Ectodermal cell (in vitro differentiated cells): Measurements from ENCODE around the gene NELFA.
"Not testable (repeated sequence)": the region's sequence is repeated elsewhere in the genome, so short reads cannot be mapped to it uniquely, and the experiment has no call there.

Experiments
- H3K27ac ChIP-seq: 2 replicates; pipeline ENCODE4 v1.7.0; 2013; ENCODE audit warnings: mild to moderate bottlenecking, low read depth, low read length; ENCODE audit not compliant: insufficient read depth, poor library complexity, severe bottlenecking
- H3K27me3 ChIP-seq: 2 replicates; pipeline ENCODE4 v1.7.0; 2013; ENCODE audit warnings: mild to moderate bottlenecking, low read length; ENCODE audit not compliant: insufficient read depth, control insufficient read depth, poor library complexity, severe bottlenecking
- H3K36me3 ChIP-seq: one replicate; pipeline ENCODE4 v1.7.0; 2013; ENCODE audit warnings: low read length; ENCODE audit not compliant: control insufficient read depth, insufficient read depth
- H3K4me1 ChIP-seq: one replicate; pipeline ENCODE4 v1.7.0; 2013; ENCODE audit warnings: low read length; ENCODE audit not compliant: control insufficient read depth, insufficient read depth
- H3K4me3 ChIP-seq: 2 replicates; pipeline ENCODE4 v1.7.0; 2013; ENCODE audit warnings: low read depth, low read length, control low read depth; ENCODE audit not compliant: insufficient read depth
- H3K9me3 ChIP-seq: 2 replicates; pipeline ENCODE4 v1.7.0; 2013; ENCODE audit warnings: mild to moderate bottlenecking, low read length, moderate library complexity; ENCODE audit not compliant: control insufficient read depth
- WGBS, 2 experiments: methylation state at CpG; one replicate each; pipeline ENCODE4 v1.1.7; 2013; ENCODE audit warnings: missing lambda C conversion rate in 2 of 2; 5-methylcytosine and 5-hydroxymethylcytosine counted together

NELFA gene

GRCh38 chr4:1994938-1995337 is 13.8 kb downstream of the NELFA start:
- WGBS, 2 experiments = 93 to 100% methylated on average over 1 of the region's 1 CpG
- Histone ChIP-seq H3K4me1 (no peaks in the 10 kb centered on the region), H3K9me3 (no peaks in the 10 kb centered on the region), H3K27ac (no peak overlapping the region), H3K27me3 (no peaks in the 10 kb centered on the region), H3K4me3 (no peak overlapping the region), H3K36me3 (peaks cover 3% of the 10 kb centered on the region)

- not testable (repeated sequence) for H3K4me3 ChIP-seq, H3K27ac ChIP-seq, H3K9me3 ChIP-seq, H3K36me3 ChIP-seq, H3K4me1 ChIP-seq, H3K27me3 ChIP-seq
- 93 to 96% methylated on average over 20 of the region's 20 CpGs for WGBS, 2 experiments
These were observed 14.9 kb downstream of the NELFA start for GRCh38 chr4:1993718-1994516.

GRCh38 chr4:1993169-1993516 is 15.6 kb downstream of the NELFA start:
- no peaks in the 10 kb centered on the region for H3K9me3 ChIP-seq
- H3K4me1 ChIP-seq = no peaks in the 10 kb centered on the region
- peaks cover 11% of the 10 kb centered on the region for H3K36me3 ChIP-seq
- H3K27ac ChIP-seq = no peak overlapping the region
- WGBS, 2 experiments = 91 to 93% methylated on average over 19 of the region's 19 CpGs
- H3K27me3 ChIP-seq = no peaks in the 10 kb centered on the region
- no peak overlapping the region for H3K4me3 ChIP-seq

- Histone ChIP-seq H3K4me3 (no peak overlapping the region), H3K9me3 (no peaks in the 10 kb centered on the region), H3K27me3 (no peaks in the 10 kb centered on the region), H3K27ac (no peak overlapping the region), H3K36me3 (peaks cover 13% of the 10 kb centered on the region), H3K4me1 (no peaks in the 10 kb centered on the region)
- WGBS, 2 experiments = 87 to 89% methylated on average over 45 of the region's 45 CpGs
These were observed 16.2 kb downstream of the NELFA start for GRCh38 chr4:1992468-1993168.

- H3K9me3 ChIP-seq = no peaks in the 10 kb centered on the region
- no peak overlapping the region for H3K4me3 ChIP-seq
- 96% methylated on average over 37 of the region's 37 CpGs for WGBS, 2 experiments
- H3K4me1 ChIP-seq = no peaks in the 10 kb centered on the region
- H3K27ac ChIP-seq = no peak overlapping the region
- H3K36me3 ChIP-seq = peaks cover 21% of the 10 kb centered on the region
- no peaks in the 10 kb centered on the region for H3K27me3 ChIP-seq
These were observed 17.0 kb downstream of the NELFA start for GRCh38 chr4:1991596-1992434.

GRCh38 chr4:1991087-1991486 is 17.7 kb downstream of the NELFA start:
- Histone ChIP-seq H3K27me3 (no peaks in the 10 kb centered on the region), H3K36me3 (peaks cover 25% of the 10 kb centered on the region), H3K9me3 (no peaks in the 10 kb centered on the region), H3K27ac (no peak overlapping the region), H3K4me1 (no peaks in the 10 kb centered on the region), H3K4me3 (no peak overlapping the region)
- 97 to 99% methylated on average over 11 of the region's 11 CpGs for WGBS, 2 experiments

GRCh38 chr4:1990676-1991075 is 18.1 kb downstream of the NELFA start:
- Histone ChIP-seq H3K36me3 (peaks cover 25% of the 10 kb centered on the region), H3K9me3 (no peaks in the 10 kb centered on the region), H3K4me3 (no peak overlapping the region), H3K27me3 (no peaks in the 10 kb centered on the region), H3K4me1 (no peaks in the 10 kb centered on the region), H3K27ac (no peak overlapping the region)
- WGBS, 2 experiments = 95% methylated on average over 5 of the region's 5 CpGs

- Histone ChIP-seq H3K4me1 (no peaks in the 10 kb centered on the region), H3K9me3 (no peaks in the 10 kb centered on the region)
These were observed 18.5 kb downstream of the NELFA start for GRCh38 chr4:1990348-1990645.

GRCh38 chr4:1989533-1990347 is 19.0 kb downstream of the NELFA start:
- peaks cover 25% of the 10 kb centered on the region for H3K36me3 ChIP-seq
- H3K27ac ChIP-seq = no peak overlapping the region
- H3K4me3 ChIP-seq = no peak overlapping the region
- H3K9me3 ChIP-seq = no peaks in the 10 kb centered on the region
- WGBS, 2 experiments = 95 to 96% methylated on average over 33 of the region's 33 CpGs
- no peaks in the 10 kb centered on the region for H3K27me3 ChIP-seq
- H3K4me1 ChIP-seq = no peaks in the 10 kb centered on the region

More at GRCh38 chr4:1990348-1990645, 18.5 kb downstream of the NELFA start:
- Histone ChIP-seq H3K27ac (no peak overlapping the region), H3K27me3 (no peaks in the 10 kb centered on the region), H3K36me3 (peaks cover 25% of the 10 kb centered on the region), H3K4me3 (no peak overlapping the region)
- 95 to 97% methylated on average over 10 of the region's 10 CpGs for WGBS, 2 experiments
